ENCODE results near the gene PLCB2. TPM values are rescaled to one million over a fixed set of nuclear protein-coding genes. Genes with fewer than 3 reads are reported as not detected.

The PLCB2 gene
- total RNA-seq, 1 donor from 2014 or later: 2.6 TPM

DNA sequence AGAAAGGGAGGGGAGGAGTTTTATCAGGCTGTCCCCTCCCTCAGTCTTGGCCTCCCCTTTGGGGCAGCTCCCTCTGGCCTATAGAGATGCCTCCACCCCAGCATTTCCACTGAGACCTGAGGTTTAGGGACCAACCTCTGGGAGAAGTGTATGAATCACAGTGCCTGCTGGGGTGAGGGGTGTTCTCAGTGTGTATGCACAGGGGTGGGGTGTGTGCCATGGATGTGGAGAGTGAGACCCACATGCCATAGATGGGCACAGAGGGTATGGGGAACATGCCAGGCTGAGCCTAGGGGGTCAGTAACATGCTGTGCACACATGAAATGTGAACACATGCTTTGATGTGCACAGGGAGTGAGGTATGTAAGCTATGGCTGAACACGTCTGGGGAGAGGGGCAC, 12.4 kb downstream of the PLCB2 start:
- Mint-ChIP-seq H3K9me3 (ENCODE audit: unreplicated experiment) (peaks cover 6% of the 10 kb centered on the region), H3K36me3 (ENCODE audit: unreplicated experiment) (peaks cover 8% of the 10 kb centered on the region), H3K27ac (ENCODE audit: unreplicated experiment) (no peak overlapping the region), H3K4me3 (ENCODE audit: unreplicated experiment) (no peak overlapping the region), H3K4me1 (ENCODE audit: low read depth, unreplicated experiment) (peaks cover 3% of the 10 kb centered on the region), H3K27me3 (ENCODE audit: unreplicated experiment) (peaks cover 12% of the 10 kb centered on the region)
- no peak for DNase-seq
- TF ChIP-seq CTCF (IDR thresholded peaks at IDR 0.05; ENCODE audit: partially characterized antibody, unreplicated experiment): no peak

- DNase-seq: no peak
- H3K36me3 Mint-ChIP-seq (ENCODE audit: unreplicated experiment): peaks cover 2% of the 10 kb centered on the region
- peaks cover 3% of the 10 kb centered on the region for H3K4me1 Mint-ChIP-seq (ENCODE audit: low read depth, unreplicated experiment)
- no peak overlapping the region for H3K4me3 Mint-ChIP-seq (ENCODE audit: unreplicated experiment)
- H3K9me3 Mint-ChIP-seq (ENCODE audit: unreplicated experiment): peaks cover 5% of the 10 kb centered on the region
- TF ChIP-seq CTCF (IDR thresholded peaks at IDR 0.05; ENCODE audit: partially characterized antibody, unreplicated experiment): no peak
- peaks cover 18% of the 10 kb centered on the region for H3K27me3 Mint-ChIP-seq (ENCODE audit: unreplicated experiment)
- H3K27ac Mint-ChIP-seq (ENCODE audit: unreplicated experiment): no peak overlapping the region
Observed at GRCh38 chr15:40293905-40294895, 13.5 kb downstream of the PLCB2 start.

GRCh38 chr15:40293006-40293405, 14.7 kb downstream of the PLCB2 start:
- no peak overlapping the region for H3K4me3 Mint-ChIP-seq (ENCODE audit: unreplicated experiment)
- peaks cover 3% of the 10 kb centered on the region for H3K4me1 Mint-ChIP-seq (ENCODE audit: low read depth, unreplicated experiment)
- H3K27ac Mint-ChIP-seq (ENCODE audit: unreplicated experiment): no peak overlapping the region
- peaks cover 19% of the 10 kb centered on the region for H3K27me3 Mint-ChIP-seq (ENCODE audit: unreplicated experiment)
- H3K36me3 Mint-ChIP-seq (ENCODE audit: unreplicated experiment): no peaks in the 10 kb centered on the region
- DNase-seq: no peak
- peaks cover 7% of the 10 kb centered on the region for H3K9me3 Mint-ChIP-seq (ENCODE audit: unreplicated experiment)
- TF ChIP-seq CTCF (IDR thresholded peaks at IDR 0.05; ENCODE audit: partially characterized antibody, unreplicated experiment): no peak

DNA sequence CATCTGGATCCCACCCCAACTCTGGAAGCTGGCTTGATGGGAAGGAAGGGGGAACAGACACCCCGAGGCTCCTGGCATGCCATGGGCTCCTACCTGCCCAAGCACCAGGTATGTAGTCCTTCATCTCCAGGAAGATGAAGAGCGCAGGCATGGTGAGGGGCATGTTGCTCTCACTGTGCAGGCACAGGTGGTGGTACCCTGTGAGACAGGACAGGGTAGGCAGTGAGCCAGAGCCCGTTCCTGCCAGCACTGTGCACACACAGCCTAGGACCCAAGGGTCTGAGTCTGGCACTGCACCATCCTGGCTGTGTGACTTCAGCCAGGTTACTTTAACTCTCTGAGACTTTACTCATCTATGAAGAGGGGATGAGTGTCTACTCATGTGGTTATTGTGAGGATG, 15.5 kb downstream of the PLCB2 start:
- DNase-seq: no peak
- H3K9me3 Mint-ChIP-seq (ENCODE audit: unreplicated experiment): peaks cover 7% of the 10 kb centered on the region
- H3K4me3 Mint-ChIP-seq (ENCODE audit: unreplicated experiment): no peak overlapping the region
- no peak for TF ChIP-seq CTCF (IDR thresholded peaks at IDR 0.05; ENCODE audit: partially characterized antibody, unreplicated experiment)
- H3K4me1 Mint-ChIP-seq (ENCODE audit: low read depth, unreplicated experiment): peaks cover 3% of the 10 kb centered on the region
- H3K27me3 Mint-ChIP-seq (ENCODE audit: unreplicated experiment): peaks cover 19% of the 10 kb centered on the region
- no peaks in the 10 kb centered on the region for H3K36me3 Mint-ChIP-seq (ENCODE audit: unreplicated experiment)
- no peak overlapping the region for H3K27ac Mint-ChIP-seq (ENCODE audit: unreplicated experiment)
